CD8-positive, alpha-beta memory T cell (primary cell): ENCODE data around the gene PEX14. TPM values are rescaled to one million over a fixed set of nuclear protein-coding genes. Genes with fewer than 3 reads are reported as not detected.

ENCODE experiments used
- CTCF ChIA-PET: fragments of 350-600 bp; sonication (Branson Sonifier 250); formaldehyde crosslinking; loops from one replicate; lab custom pipeline; 2021; ENCODE audit warnings: antibody characterized with exemption; lab: Charles Lee
- POLR2A ChIA-PET: fragments of 350-600 bp; sonication (Branson Sonifier 250); formaldehyde crosslinking; loops from one replicate; lab custom pipeline; 2021; ENCODE audit warnings: antibody characterized with exemption; lab: Charles Lee
- DNase-seq, 5 donors: peaks; one replicate each; pipeline versions ENCODE4 v3.0.0 to v3.0.0-alpha.2; 2020 to 2022; ENCODE audit warnings: mixed read lengths in 1 of 5
- H3K27ac ChIP-seq: one replicate; pipeline ENCODE4 v1.7.0; 2013; ENCODE audit warnings: low read depth, mild to moderate bottlenecking, low read length, moderate library complexity
- H3K27me3 ChIP-seq: 2 replicates; pipeline ENCODE4 v1.7.0; 2013; ENCODE audit warnings: low read length, mild to moderate bottlenecking; ENCODE audit not compliant: insufficient read depth, poor library complexity, severe bottlenecking
- H3K36me3 ChIP-seq: 2 replicates; pipeline ENCODE4 v1.7.0; 2013; ENCODE audit warnings: mild to moderate bottlenecking, low read length, moderate library complexity; ENCODE audit not compliant: insufficient read depth
- H3K4me1 ChIP-seq: 2 replicates; pipeline ENCODE4 v1.7.0; 2013; ENCODE audit warnings: mild to moderate bottlenecking, low read length, moderate library complexity; ENCODE audit not compliant: insufficient read depth
- H3K4me3 ChIP-seq: 2 replicates; pipeline ENCODE4 v1.7.0; 2013; ENCODE audit warnings: mild to moderate bottlenecking, low read length
- H3K9me3 ChIP-seq: 2 replicates; pipeline ENCODE4 v1.7.0; 2013; ENCODE audit warnings: mild to moderate bottlenecking, low read length
- H3K27ac Mint-ChIP-seq, 8 donors: one replicate each; pipeline ENCODE4 v1.8.0; 2020 to 2021; ENCODE audit warnings: mixed read lengths in 8 of 8, mild to moderate bottlenecking in 6 of 8, inconsistent platforms in 3 of 8, moderate library complexity in 3 of 8
- H3K27me3 Mint-ChIP-seq, 2 donors: one replicate each; pipeline ENCODE4 v1.8.0; 2020 to 2021; ENCODE audit warnings: mixed read lengths in 2 of 2, mild to moderate bottlenecking in 1 of 2, moderate library complexity in 1 of 2
- H3K36me3 Mint-ChIP-seq, 3 donors: one replicate each; pipeline ENCODE4 v1.8.0; 2020 to 2021; ENCODE audit warnings: mixed read lengths in 3 of 3, inconsistent platforms in 1 of 3, mild to moderate bottlenecking in 1 of 3
- H3K4me1 Mint-ChIP-seq, 3 donors: one replicate each; pipeline ENCODE4 v1.8.0; 2020 to 2021; ENCODE audit warnings: mixed read lengths in 3 of 3, inconsistent platforms in 1 of 3, mild to moderate bottlenecking in 1 of 3
- H3K4me3 Mint-ChIP-seq, 7 donors: one replicate each; pipeline ENCODE4 v1.8.0; 2020 to 2021; ENCODE audit warnings: mixed read lengths in 7 of 7, mild to moderate bottlenecking in 6 of 7, moderate library complexity in 4 of 7, inconsistent platforms in 2 of 7
- H3K9me3 Mint-ChIP-seq, 5 donors: one replicate each; pipeline ENCODE4 v1.8.0; 2020 to 2022; ENCODE audit warnings: mixed read lengths in 5 of 5, mild to moderate bottlenecking in 3 of 5, moderate library complexity in 2 of 5, inconsistent platforms in 1 of 5
- polyA plus RNA-seq: library from polyadenylated mRNA; unstranded; fragments of 300-500 nt; fragmentation: Illumina TruSeq; gene quantifications from one replicate; pipeline ENCODE4 v1.2.3, GENCODE V29; 2021
- total RNA-seq, 2 experiments: library from RNA; stranded (reverse); gene quantifications; one replicate each; pipeline ENCODE4 v1.2.3, GENCODE V29; 2021

The PEX14 gene
- total and polyA plus RNA-seq, 3 experiments from 2014 or later, result 5.1 to 22.2 (median 18.2) TPM

- no peak overlapping the region for H3K4me3 Mint-ChIP-seq
- H3K27ac Mint-ChIP-seq, result no peak overlapping the region
- no peaks in the 10 kb centered on the region for H3K9me3 Mint-ChIP-seq
- H3K27me3 Mint-ChIP-seq, result no peaks in the 10 kb centered on the region
- H3K4me1 ChIP-seq, result no peaks in the 10 kb centered on the region
- no peaks in the 10 kb centered on the region for H3K27me3 ChIP-seq
- no peaks in the 10 kb centered on the region for H3K36me3 ChIP-seq
- no peaks in the 10 kb centered on the region for H3K9me3 ChIP-seq
- no peak for DNase-seq
- CTCF ChIA-PET, result no interaction called here
- H3K4me3 ChIP-seq, result no peak overlapping the region
- no peak overlapping the region for H3K27ac ChIP-seq
- no peaks in the 10 kb centered on the region for H3K4me1 Mint-ChIP-seq
- POLR2A ChIA-PET, result no interaction called here
- peaks cover 0 to 44% (median 9%) of the 10 kb centered on the region in 3 donors for H3K36me3 Mint-ChIP-seq
These were observed 139.1 kb downstream of the PEX14 start for GRCh38 chr1:10613861-10614260.

GRCh38 chr1:10614377-10615225 lies 139.9 kb downstream of the PEX14 start:
- DNase-seq, result no peak
- Histone ChIP-seq H3K4me1 (no peaks in the 10 kb centered on the region), H3K27ac (no peak overlapping the region), H3K36me3 (no peaks in the 10 kb centered on the region), H3K27me3 (no peaks in the 10 kb centered on the region), H3K9me3 (no peaks in the 10 kb centered on the region), H3K4me3 (no peak overlapping the region)
- H3K4me3 Mint-ChIP-seq, result no peak overlapping the region
- peak overlapping the region in 1 of 8 donors; percentile 31 for H3K27ac Mint-ChIP-seq
- POLR2A ChIA-PET, result no interaction called here
- H3K4me1 Mint-ChIP-seq, result no peaks in the 10 kb centered on the region
- H3K36me3 Mint-ChIP-seq, result peaks cover 0 to 45% (median 7%) of the 10 kb centered on the region in 3 donors
- no peaks in the 10 kb centered on the region for H3K9me3 Mint-ChIP-seq
- CTCF ChIA-PET, result no interaction called here
- no peaks in the 10 kb centered on the region for H3K27me3 Mint-ChIP-seq

GRCh38 chr1:10615332-10615731 lies 140.6 kb downstream of the PEX14 start:
- no peak overlapping the region for H3K27ac Mint-ChIP-seq
- Histone ChIP-seq H3K4me3 (no peak overlapping the region), H3K27ac (no peak overlapping the region), H3K27me3 (no peaks in the 10 kb centered on the region), H3K9me3 (no peaks in the 10 kb centered on the region), H3K36me3 (no peaks in the 10 kb centered on the region), H3K4me1 (no peaks in the 10 kb centered on the region)
- ChIA-PET CTCF (no interaction called here), POLR2A (no interaction called here)
- no peaks in the 10 kb centered on the region for H3K27me3 Mint-ChIP-seq
- no peaks in the 10 kb centered on the region for H3K4me1 Mint-ChIP-seq
- H3K4me3 Mint-ChIP-seq, result no peak overlapping the region
- H3K36me3 Mint-ChIP-seq, result peaks cover 0 to 45% (median 7%) of the 10 kb centered on the region in 3 donors
- no peak for DNase-seq
- no peaks in the 10 kb centered on the region for H3K9me3 Mint-ChIP-seq

- Mint-ChIP-seq H3K4me3 (no peak overlapping the region), H3K27ac (peak overlapping the region in 2 of 8 donors; percentile 24 to 42), H3K4me1 (no peaks in the 10 kb centered on the region), H3K9me3 (no peaks in the 10 kb centered on the region), H3K36me3 (peaks cover 0 to 46% (median 7%) of the 10 kb centered on the region in 3 donors), H3K27me3 (no peaks in the 10 kb centered on the region)
- Histone ChIP-seq H3K4me3 (no peak overlapping the region), H3K27me3 (no peaks in the 10 kb centered on the region), H3K27ac (no peak overlapping the region), H3K4me1 (no peaks in the 10 kb centered on the region), H3K36me3 (no peaks in the 10 kb centered on the region), H3K9me3 (no peaks in the 10 kb centered on the region)
- CTCF ChIA-PET, result no interaction called here
- POLR2A ChIA-PET, result no interaction called here
- no peak for DNase-seq
These were observed 141.4 kb downstream of the PEX14 start for GRCh38 chr1:10615932-10616671.

- no peaks in the 10 kb centered on the region for H3K4me1 Mint-ChIP-seq
- Histone ChIP-seq H3K27me3 (no peaks in the 10 kb centered on the region), H3K27ac (no peak overlapping the region), H3K4me3 (no peak overlapping the region), H3K4me1 (no peaks in the 10 kb centered on the region), H3K36me3 (no peaks in the 10 kb centered on the region), H3K9me3 (no peaks in the 10 kb centered on the region)
- H3K27me3 Mint-ChIP-seq, result no peaks in the 10 kb centered on the region
- ChIA-PET POLR2A (no interaction called here), CTCF (no interaction called here)
- no peak overlapping the region for H3K27ac Mint-ChIP-seq
- no peak overlapping the region for H3K4me3 Mint-ChIP-seq
- peaks cover 0 to 50% (median 7%) of the 10 kb centered on the region in 3 donors for H3K36me3 Mint-ChIP-seq
- no peak for DNase-seq
- H3K9me3 Mint-ChIP-seq, result no peaks in the 10 kb centered on the region
These were observed 141.9 kb downstream of the PEX14 start for GRCh38 chr1:10616696-10617095.

- no peaks in the 10 kb centered on the region for H3K9me3 Mint-ChIP-seq
- Histone ChIP-seq H3K4me3 (no peak overlapping the region), H3K4me1 (no peaks in the 10 kb centered on the region), H3K27ac (no peak overlapping the region), H3K9me3 (no peaks in the 10 kb centered on the region), H3K27me3 (no peaks in the 10 kb centered on the region), H3K36me3 (no peaks in the 10 kb centered on the region)
- H3K27me3 Mint-ChIP-seq, result no peaks in the 10 kb centered on the region
- CTCF ChIA-PET, result no interaction called here
- no peaks in the 10 kb centered on the region for H3K4me1 Mint-ChIP-seq
- POLR2A ChIA-PET, result no interaction called here
- H3K4me3 Mint-ChIP-seq, result no peak overlapping the region
- peaks cover 0 to 55% (median 7%) of the 10 kb centered on the region in 3 donors for H3K36me3 Mint-ChIP-seq
- no peak overlapping the region for H3K27ac Mint-ChIP-seq
- no peak for DNase-seq
These were observed 142.6 kb downstream of the PEX14 start for GRCh38 chr1:10617318-10617717.

GRCh38 chr1:10617931-10618885 lies 143.5 kb downstream of the PEX14 start:
- Histone ChIP-seq H3K4me1 (no peaks in the 10 kb centered on the region), H3K27me3 (no peaks in the 10 kb centered on the region), H3K9me3 (no peaks in the 10 kb centered on the region), H3K36me3 (no peaks in the 10 kb centered on the region), H3K27ac (no peak overlapping the region), H3K4me3 (no peak overlapping the region)
- peak in 1 of 5 donors; percentile 41 for DNase-seq
- H3K27ac Mint-ChIP-seq, result peak overlapping the region in 2 of 8 donors; percentile 86 to 88
- no peaks in the 10 kb centered on the region for H3K9me3 Mint-ChIP-seq
- POLR2A ChIA-PET, result no interaction called here
- CTCF ChIA-PET, result interaction anchor here (1.6 kb wide), 1 partner anchor 110 kb away, joined by 4 read pairs; no protein-coding TSS in a partner anchor
- H3K36me3 Mint-ChIP-seq, result peaks cover 0 to 59% (median 9%) of the 10 kb centered on the region in 3 donors
- H3K4me1 Mint-ChIP-seq, result no peaks in the 10 kb centered on the region
- no peak overlapping the region for H3K4me3 Mint-ChIP-seq
- H3K27me3 Mint-ChIP-seq, result no peaks in the 10 kb centered on the region
